ENCODE results near the gene ADGRA3.

The ADGRA3 gene

GRCh38 chr4:22504922-22505321 lies 10.9 kb downstream of the ADGRA3 start:
- no peak for DNase-seq

- DNase-seq: no peak
These were observed 11.4 kb downstream of the ADGRA3 start for GRCh38 chr4:22504447-22504846.

GRCh38 chr4:22502895-22503814 lies 12.7 kb downstream of the ADGRA3 start:
- DNase-seq: no peak

- no peak for DNase-seq
These were observed 14.2 kb downstream of the ADGRA3 start for GRCh38 chr4:22501715-22502095.

GRCh38 chr4:22500831-22501714 lies 14.8 kb downstream of the ADGRA3 start:
- no peak for DNase-seq

GRCh38 chr4:22500128-22500611 lies 15.7 kb downstream of the ADGRA3 start:
- DNase-seq: no peak

- no peak for DNase-seq
These were observed 17.0 kb downstream of the ADGRA3 start for GRCh38 chr4:22498866-22499265.

GRCh38 chr4:22496165-22496813 lies 19.6 kb downstream of the ADGRA3 start:
- no peak for DNase-seq

- no peak for DNase-seq
These were observed 22.3 kb downstream of the ADGRA3 start for GRCh38 chr4:22493523-22493922.

- no peak for DNase-seq
These were observed 22.9 kb downstream of the ADGRA3 start for GRCh38 chr4:22492987-22493386.

GRCh38 chr4:22491939-22492338 lies 23.9 kb downstream of the ADGRA3 start:
- no peak for DNase-seq

GRCh38 chr4:22490718-22491315 lies 25.0 kb downstream of the ADGRA3 start:
- DNase-seq: no peak

GRCh38 chr4:22488106-22488505 lies 27.8 kb downstream of the ADGRA3 start:
- no peak for DNase-seq

- no peak for DNase-seq
These were observed 28.5 kb downstream of the ADGRA3 start for GRCh38 chr4:22487328-22487727.

- DNase-seq: no peak
These were observed 29.6 kb downstream of the ADGRA3 start for GRCh38 chr4:22486276-22486675.

- DNase-seq: no peak
These were observed 30.1 kb downstream of the ADGRA3 start for GRCh38 chr4:22485737-22486136.

GRCh38 chr4:22483551-22483981 lies 32.3 kb downstream of the ADGRA3 start:
- no peak for DNase-seq

GRCh38 chr4:22482250-22483127 lies 33.4 kb downstream of the ADGRA3 start:
- no peak for DNase-seq

- no peak for DNase-seq
These were observed 35.1 kb downstream of the ADGRA3 start for GRCh38 chr4:22480675-22481327.

- no peak for DNase-seq
These were observed 37.4 kb downstream of the ADGRA3 start for GRCh38 chr4:22478426-22478825.

- DNase-seq: no peak
These were observed 38.1 kb downstream of the ADGRA3 start for GRCh38 chr4:22477813-22478182.

Data from activated gamma-delta T cell (primary cell).